Neutrophil (primary cell): Measurements from ENCODE around the gene PAFAH1B1.

Experiments
- H3K27ac ChIP-seq: fragments of 200-600 bp; sonication (generic); 2 replicates; pipeline ENCODE4 v1.5.1; 2016; ENCODE audit warnings: mild to moderate bottlenecking, moderate library complexity
- H3K27me3 ChIP-seq: fragments of 200-600 bp; sonication (generic); 2 replicates; pipeline ENCODE4 v1.6.0; 2016; ENCODE audit warnings: mild to moderate bottlenecking
- H3K36me3 ChIP-seq: fragments of 200-600 bp; sonication (generic); 2 replicates; pipeline ENCODE4 v1.5.1; 2017
- H3K4me1 ChIP-seq, 2 experiments: fragments of 200-600 bp in 1 of 2; sonication (generic) in 1 of 2; 1 replicate in 1 of 2; 2 replicates in 1 of 2; pipeline versions ENCODE4 v1.5.1 to v1.6.1; 2013 to 2016; ENCODE audit warnings: low read depth in 1 of 2, low read length in 1 of 2, mild to moderate bottlenecking in 1 of 2, moderate library complexity in 1 of 2; ENCODE audit not compliant: control insufficient read depth in 1 of 2, insufficient read depth in 1 of 2
- H3K4me3 ChIP-seq, 2 experiments: fragments of 200-600 bp in 1 of 2; sonication (generic) in 1 of 2; 1 replicate in 1 of 2; 2 replicates in 1 of 2; pipeline ENCODE4 v1.5.1; 2013 to 2016; ENCODE audit warnings: low read depth in 1 of 2, low read length in 1 of 2, mild to moderate bottlenecking in 1 of 2, moderate library complexity in 1 of 2
- H3K9me3 ChIP-seq: fragments of 200-600 bp; sonication (generic); 2 replicates; pipeline ENCODE4 v1.5.1; 2016
- CTCF ChIP-seq: fragments of 200-600 bp; sonication (generic); IDR thresholded peaks from 2 replicates; pipeline ENCODE4 v1.5.1; 2016; ENCODE audit warnings: antibody characterized with exemption

PAFAH1B1 gene

GRCh38 chr17:2551928-2552327 is 41.5 kb upstream of the PAFAH1B1 start:
- H3K36me3 ChIP-seq: no peaks in the 10 kb centered on the region
- no peak for TF ChIP-seq CTCF
- peaks cover 16% of the 10 kb centered on the region for H3K27me3 ChIP-seq
- H3K9me3 ChIP-seq: no peaks in the 10 kb centered on the region
- no peaks in the 10 kb centered on the region for H3K4me1 ChIP-seq
- no peak overlapping the region for H3K27ac ChIP-seq
- no peak overlapping the region for H3K4me3 ChIP-seq

GRCh38 chr17:2560658-2561057 is 32.8 kb upstream of the PAFAH1B1 start:
- no peaks in the 10 kb centered on the region for H3K27me3 ChIP-seq
- peaks cover 0 to 9% of the 10 kb centered on the region in 2 experiments for H3K4me1 ChIP-seq
- H3K4me3 ChIP-seq: no peak overlapping the region
- H3K36me3 ChIP-seq: no peaks in the 10 kb centered on the region
- H3K27ac ChIP-seq: no peak overlapping the region
- no peaks in the 10 kb centered on the region for H3K9me3 ChIP-seq
- TF ChIP-seq CTCF: no peak

- H3K9me3 ChIP-seq: no peaks in the 10 kb centered on the region
- H3K27me3 ChIP-seq: no peaks in the 10 kb centered on the region
- H3K4me1 ChIP-seq: peaks cover 0 to 9% of the 10 kb centered on the region in 2 experiments
- TF ChIP-seq CTCF: no peak
- no peaks in the 10 kb centered on the region for H3K36me3 ChIP-seq
- H3K27ac ChIP-seq: no peak overlapping the region
- H3K4me3 ChIP-seq: no peak overlapping the region
Measured at GRCh38 chr17:2562162-2562858, 31.1 kb upstream of the PAFAH1B1 start.

- no peaks in the 10 kb centered on the region for H3K36me3 ChIP-seq
- no peak overlapping the region for H3K27ac ChIP-seq
- TF ChIP-seq CTCF: no peak
- H3K9me3 ChIP-seq: no peaks in the 10 kb centered on the region
- peaks cover 0 to 4% of the 10 kb centered on the region in 2 experiments for H3K4me1 ChIP-seq
- H3K27me3 ChIP-seq: no peaks in the 10 kb centered on the region
- no peak overlapping the region for H3K4me3 ChIP-seq
Measured at GRCh38 chr17:2563061-2563460, 30.4 kb upstream of the PAFAH1B1 start.

- H3K27me3 ChIP-seq: no peaks in the 10 kb centered on the region
- H3K4me1 ChIP-seq: no peaks in the 10 kb centered on the region
- H3K4me3 ChIP-seq: no peak overlapping the region
- H3K9me3 ChIP-seq: no peaks in the 10 kb centered on the region
- TF ChIP-seq CTCF: no peak
- H3K36me3 ChIP-seq: no peaks in the 10 kb centered on the region
- no peak overlapping the region for H3K27ac ChIP-seq
Measured at GRCh38 chr17:2563543-2563942, 29.9 kb upstream of the PAFAH1B1 start.
